Hematopoietic multipotent progenitor cell treated with erythropoietin and hydrocortisone succinate and interleukin-3 and kit ligand, for 17 days (in vitro differentiated cells): Measurements from ENCODE around the gene EXOC6.
"Not testable (repeated sequence)": the region's sequence is repeated elsewhere in the genome, so short reads cannot be mapped to it uniquely, and the experiment has no call there.

Source experiments
- DNase-seq: peaks from one replicate; pipeline ENCODE4 v3.0.0-alpha.2; 2015; ENCODE audit warnings: low spot score

Gene EXOC6

DNA sequence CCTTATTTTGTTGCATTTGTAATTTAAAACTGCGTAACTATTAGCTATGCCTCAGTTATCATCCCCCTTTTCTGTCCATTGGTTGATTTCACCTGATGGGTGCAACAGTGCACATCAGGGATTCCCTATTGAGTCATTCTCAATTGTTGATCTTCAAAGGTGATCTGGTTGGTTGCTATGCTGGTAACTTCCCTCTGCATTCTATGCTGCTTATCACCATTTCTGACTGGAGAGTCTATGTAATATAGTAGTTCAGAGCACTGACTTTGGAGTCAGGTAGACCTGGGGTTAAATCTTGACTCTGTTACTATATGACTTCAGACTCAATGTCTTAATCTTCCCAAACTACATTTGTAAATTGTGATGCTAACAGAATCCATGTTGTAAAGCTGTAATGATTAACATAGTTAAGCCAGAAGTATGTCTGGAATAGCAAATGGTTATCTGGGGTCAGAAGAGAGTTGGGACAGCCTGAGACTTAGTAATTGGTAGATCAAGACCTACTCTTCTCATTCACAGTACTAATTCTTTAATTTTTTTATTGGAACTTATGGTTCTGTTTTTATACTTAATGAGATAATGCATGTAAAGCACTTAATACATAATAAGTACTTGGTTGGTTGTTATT lies 38.1 kb downstream of the EXOC6 start:
- no peak for DNase-seq

DNA sequence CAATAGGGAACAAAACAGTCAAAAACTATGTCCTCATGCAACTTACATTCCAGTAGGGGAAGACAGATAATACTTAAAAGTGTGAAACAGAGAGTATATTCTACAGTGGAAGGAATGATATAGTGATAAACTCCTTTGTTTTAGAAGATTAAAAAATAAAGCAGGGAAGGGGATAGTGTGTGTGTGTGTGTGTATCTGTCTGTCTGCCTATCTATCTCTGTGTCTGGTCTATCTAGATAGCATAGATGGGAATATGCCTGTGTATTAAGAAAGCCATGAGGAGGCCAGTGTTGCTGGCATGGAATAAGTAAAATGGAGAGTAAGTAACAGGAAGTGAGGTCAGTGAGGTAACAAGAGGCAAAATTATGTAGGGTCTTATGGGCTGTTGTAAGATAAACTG lies 42.2 kb downstream of the EXOC6 start:
- DNase-seq = no peak

DNA sequence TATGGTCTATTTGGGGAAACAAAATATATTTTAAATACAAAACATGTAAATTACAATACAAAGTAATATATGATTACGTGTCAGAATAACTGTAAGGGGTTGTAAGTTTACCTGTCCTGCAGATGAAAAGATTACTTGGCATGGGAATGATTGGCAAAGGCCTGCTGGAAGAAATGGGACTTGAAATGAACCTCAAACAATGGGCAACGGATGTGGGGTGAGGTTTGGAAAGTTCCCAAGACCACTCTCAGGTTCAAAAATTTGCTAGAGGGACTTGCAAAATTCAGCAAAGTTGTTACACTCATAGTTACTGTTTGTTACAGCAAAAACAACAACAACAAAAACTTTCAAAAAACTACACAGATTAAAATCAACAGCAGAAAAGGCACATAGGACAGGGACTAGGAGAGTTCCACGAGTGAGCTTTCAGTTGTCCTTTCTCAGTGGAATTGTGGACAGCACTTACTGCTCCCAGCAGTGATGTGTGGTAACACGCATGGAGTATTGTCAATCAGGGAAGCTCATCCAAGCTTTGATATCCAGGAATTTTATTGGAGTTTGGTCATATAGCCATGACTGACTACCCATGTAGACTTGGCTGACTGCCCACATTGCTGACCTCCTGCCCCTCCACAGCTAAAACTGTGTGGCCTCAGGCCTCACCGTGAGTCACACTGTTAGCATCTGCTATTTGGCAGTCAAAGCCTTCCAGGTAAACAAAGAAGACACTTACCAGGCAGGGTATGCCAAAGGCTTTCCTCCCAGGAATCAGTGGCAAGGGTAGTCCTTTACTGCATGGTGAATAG lies 43.8 kb downstream of the EXOC6 start:
- DNase-seq = no peak

DNA sequence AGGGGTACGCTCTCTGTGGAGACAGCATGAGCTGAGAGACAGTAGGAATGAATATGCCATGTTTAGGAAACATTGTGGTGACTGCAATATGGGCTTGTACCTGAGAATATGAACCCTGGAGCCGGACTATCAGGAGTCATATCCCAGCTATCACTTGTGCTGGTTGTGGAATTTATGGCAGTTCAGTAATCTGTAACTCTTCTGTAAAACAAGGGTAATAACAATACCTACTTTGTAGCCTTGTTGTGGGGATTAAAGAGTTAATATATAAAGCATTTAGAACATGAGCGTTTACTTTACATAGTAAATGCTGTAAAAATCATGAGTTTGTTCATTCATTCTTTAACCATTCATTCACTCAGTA lies 44.4 kb downstream of the EXOC6 start:
- DNase-seq = no peak

DNA sequence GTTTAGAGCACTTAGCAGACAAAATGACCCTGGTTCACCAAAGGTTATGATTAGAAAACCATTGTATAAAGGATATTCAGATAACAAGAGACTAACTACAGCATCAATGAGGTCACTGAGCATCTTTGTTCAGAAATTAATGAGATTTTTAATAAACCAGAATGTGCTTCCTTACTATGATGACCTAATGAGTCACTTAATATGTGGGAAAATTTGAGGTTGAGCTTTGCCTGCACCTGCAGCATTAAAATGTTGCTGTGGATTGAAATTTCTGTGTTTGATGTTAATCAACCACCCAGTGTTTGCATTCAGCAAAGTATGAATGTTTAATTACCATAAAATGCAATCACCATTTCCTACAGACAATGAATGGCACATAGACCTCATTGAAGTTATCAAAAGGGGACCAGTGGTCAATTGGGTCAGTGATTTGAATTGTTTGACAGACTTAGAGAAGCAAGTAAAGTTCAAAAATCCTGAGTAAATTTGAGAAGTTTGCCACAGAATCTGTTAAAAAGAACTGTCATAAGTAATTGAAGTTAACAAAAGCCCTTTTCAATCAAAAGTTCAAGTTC lies 45.8 kb downstream of the EXOC6 start:
- DNase-seq = no peak

DNA sequence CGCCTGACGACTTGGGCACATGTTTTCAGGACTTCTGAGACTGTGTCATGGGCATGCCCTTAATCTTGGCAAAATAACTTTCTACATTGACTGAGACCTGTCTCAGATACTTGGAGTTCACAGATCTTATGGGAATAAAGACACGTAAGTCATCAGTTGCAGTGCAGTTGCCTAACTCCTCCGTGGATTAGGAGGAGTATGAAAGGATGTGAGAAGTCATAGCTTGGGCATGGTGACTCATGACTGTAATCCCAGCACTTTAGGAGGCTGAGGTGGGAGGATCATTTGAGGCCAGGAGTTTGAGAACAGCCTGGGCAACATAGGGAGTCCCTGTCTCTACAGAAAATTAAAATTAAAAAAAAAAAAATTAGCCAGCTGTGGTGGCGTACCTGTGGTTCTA lies 49.6 kb downstream of the EXOC6 start:
- no peak for DNase-seq

DNA sequence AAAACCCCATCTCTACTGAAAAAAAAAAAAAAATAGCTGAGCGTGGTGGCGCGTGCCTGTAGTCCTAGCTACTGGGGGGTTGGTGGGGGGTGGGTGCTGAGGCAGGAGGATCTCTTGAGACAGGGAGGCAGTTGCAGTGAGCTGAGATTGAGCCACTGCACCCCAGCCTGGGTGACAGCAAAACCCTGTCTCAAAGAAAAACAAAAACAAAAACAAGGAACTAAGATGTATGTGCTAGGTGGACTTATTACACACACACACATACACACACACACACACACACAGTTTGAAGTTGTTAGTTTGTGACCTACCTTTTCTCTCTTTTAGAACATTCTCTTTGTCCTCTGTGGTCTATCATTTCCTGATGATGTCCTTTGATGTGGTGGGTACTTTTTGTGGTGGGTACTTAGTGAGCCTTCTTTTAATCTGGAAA lies 53.5 kb downstream of the EXOC6 start:
- DNase-seq = no peak

DNA sequence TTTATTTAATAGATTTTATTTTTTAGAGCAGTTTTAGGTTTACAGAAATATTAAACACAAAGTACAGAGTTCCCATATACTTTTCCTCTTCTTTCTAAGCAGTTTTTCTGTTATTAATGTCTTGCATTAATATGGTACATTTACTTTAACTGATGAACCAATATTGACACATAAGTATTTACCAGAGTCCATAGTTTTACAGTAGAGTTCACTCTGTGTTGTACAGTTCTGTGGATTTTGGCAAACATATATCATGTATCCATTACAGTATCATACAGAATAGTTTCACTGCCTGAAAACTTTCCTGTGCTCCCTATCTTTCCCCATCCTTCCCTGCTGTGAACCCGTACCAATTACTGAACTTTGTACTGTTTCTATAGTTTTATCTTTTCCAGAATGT lies 55.3 kb downstream of the EXOC6 start:
- DNase-seq = no peak

DNA sequence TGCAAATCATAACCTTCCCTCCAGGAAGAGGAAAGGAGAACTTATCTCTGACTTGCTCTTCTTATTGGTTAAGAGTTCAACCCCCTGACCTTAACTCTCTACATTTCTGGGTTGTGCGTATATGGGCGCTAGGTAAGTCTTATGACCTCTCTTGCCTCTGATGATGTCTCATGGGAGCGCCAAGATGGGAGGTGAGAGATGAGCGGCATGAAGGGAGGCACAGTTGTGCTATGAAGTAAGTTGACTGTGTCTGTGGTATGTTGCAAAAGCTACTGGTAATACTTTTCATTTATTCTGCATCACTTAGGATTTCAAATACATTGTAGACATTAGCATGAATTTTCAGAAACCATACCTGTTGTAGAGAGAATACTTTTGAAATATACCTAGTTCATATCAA lies 59.0 kb downstream of the EXOC6 start:
- no peak for DNase-seq

DNA sequence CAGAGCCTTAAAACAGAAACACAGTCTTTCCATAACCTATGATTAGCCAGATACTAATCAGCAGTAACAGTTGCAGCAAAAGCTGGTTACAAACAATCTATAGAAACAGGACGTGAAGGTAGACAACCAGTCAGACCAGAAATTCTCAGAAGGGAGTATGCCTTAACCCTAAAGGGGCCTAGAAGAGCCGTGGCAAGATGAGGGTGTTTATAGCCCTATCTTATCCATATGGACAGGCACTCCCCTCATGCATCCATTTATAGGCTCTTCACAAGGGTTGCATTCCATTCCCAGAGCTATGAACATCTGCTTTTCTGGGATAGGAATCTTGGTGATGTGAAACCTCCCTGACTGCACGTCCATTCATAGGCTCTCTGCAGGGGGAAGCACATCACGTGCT lies 64.3 kb downstream of the EXOC6 start:
- DNase-seq = not testable (repeated sequence)

DNA sequence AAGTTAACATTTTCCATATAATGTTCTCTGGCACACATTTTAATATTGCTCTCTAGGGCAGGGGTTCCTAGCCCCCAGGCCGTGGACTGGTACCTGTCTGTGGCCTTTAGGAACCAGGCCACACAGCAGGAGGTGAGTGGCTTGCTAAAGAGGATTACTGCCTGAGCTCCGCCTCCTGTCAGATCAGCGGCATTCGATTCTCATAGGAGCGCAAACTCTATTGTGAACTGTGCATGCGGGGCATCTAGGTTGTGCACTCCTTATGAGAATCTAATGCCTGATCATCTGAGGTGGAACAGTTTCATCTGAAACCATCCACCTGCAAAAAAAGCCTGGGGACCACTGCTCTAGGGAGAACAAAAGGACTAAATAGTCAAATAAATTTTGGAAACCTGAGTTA lies 65.7 kb downstream of the EXOC6 start:
- DNase-seq = no peak

DNA sequence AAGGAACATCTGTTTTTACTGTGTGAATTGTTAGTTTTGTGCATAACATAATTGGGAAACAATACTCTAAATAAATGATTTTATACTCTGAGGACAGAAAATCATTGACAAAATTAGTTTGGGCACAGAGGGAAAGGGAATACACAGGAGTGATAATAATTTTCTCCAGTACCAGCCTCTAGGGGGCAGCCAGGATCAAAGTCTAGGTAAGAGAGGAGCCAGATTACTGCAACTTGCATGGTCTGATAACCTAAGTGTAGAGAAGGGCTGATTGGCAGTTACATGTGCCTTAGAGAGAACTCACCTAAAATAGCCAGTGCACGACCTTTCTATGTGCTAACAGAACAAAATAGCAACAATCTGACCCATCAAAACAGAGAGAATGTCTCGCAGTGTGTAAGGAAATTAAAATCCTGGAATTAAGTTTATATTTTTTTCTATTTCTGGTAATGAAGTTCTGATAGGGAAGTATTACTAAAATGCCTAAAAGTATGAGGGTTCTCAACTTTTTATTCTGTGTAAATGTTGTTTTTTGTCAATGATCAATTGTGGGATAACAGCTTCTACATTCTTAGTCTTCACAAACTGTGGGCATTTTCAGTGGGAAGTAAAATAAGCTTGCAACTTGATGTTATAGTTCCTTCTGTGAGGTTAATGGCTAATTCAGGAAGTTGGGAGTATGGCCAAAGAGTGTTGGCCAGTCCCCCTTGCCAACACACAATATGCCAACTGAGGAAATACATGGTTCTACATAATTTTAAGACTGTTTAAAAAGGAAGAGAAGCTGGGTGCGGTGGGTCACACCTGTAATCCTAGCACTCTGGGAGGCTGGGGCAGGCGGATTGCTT lies 66.4 kb downstream of the EXOC6 start:
- peak; percentile 77 for DNase-seq

DNA sequence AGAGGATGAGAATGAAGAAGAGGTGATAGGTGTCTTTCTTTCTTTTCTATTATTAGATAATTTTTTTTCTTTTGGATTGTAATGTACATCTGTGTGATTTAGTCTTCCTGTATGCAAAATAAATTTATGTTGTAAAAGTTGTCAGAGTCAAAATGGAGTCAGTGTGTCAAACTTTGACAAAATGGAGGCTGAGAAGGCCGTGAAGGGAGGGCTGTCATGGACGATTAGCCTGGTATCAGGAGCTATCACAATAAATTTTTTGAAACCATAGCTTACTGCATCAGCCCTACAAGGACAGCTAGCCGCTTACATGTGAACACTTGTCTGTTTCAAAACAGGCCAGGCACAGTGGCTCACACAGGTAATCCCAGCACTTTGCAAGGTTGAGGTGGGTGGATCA lies 67.6 kb downstream of the EXOC6 start:
- no peak for DNase-seq

DNA sequence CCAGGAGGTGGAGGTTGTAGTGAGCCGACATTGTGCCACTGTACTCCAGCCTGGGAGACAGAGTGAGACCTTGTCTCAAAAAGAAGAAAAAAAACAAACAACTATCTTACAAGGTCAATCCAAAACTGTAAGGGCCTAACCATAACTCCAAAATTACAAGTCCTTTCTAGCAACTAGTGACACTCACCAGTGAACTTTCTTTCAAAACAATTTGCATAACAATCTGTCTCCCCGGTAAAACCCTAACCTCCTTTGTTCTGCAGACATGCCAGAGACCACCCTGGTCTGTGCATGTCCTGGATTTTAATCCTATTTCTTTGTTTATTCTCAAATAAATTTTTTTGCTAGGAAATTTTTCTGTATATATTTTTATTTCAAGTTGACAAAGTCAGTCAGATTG lies 68.1 kb downstream of the EXOC6 start:
- no peak for DNase-seq

DNA sequence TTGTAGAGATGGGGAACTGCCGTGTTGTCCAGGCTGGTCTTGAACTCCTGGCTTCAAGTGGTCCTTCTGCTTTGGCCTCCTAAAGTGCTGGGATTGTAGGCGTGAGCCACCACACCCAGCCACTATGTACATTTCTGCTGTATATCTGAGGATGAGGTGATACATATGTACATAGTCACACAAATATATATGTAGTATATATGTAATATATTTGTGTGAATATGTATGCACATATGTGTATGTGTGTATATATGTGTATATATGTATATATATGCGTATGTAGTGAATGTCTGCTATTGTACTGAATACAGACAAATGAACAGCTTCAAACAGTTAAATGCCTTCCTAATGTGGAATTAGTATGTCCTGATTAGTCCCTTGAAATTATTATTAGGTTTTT lies 70.3 kb downstream of the EXOC6 start:
- DNase-seq = no peak

DNA sequence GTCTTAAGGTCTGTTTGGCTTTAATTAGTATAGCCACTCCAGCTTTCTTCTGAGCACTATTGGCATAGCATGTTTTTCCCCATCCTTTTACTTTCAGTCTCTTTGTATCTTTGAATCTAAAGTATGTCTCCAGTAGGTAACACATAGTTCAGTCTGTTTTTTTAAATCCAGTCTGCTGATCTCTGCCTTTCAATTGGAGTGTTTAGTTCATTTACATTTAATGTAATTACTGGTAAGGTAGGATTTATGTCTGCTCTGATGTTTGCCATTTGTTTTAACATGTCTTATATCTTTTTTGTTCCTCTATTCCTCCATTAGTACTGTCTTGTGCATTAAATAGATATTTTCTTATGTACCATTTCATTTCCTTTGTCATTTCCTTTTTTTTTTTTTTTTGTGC lies 72.5 kb downstream of the EXOC6 start:
- DNase-seq = no peak

DNA sequence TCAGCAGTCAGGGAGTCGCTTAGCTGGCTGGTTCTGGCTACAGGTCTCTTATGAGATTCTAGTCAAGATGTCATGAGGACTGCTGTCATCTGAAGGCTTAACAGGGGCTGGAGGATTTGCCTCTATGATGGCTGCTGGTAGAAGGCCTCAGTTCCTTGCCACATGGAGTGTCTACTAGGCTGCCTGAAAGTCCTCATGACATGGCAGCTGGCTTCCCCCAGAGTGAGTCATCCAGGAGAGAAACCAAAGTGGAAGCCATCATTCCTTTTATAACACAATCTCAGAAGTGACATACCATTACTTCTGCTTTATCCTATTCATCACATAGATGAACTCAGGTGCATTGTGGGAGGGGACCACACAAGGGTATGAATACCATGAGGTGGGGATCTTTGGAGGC lies 75.1 kb downstream of the EXOC6 start:
- no peak for DNase-seq

DNA sequence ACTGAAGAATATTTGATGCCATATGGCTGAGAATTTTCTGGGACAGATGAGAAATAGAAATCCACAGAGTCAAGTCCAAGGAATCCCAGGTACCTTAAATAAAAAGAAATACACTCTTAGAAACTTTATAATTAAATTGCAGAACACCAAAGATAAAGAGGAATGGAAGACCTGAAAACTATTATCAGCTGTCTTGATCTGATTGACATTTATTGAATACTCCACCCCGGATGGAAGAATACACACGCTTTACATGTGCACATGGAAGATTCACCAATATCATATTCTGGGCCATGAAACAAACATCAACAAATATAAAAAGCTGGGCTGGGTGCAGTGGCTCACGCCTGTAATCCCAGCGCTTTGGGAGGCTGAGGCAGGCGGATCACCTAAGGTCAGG lies 81.6 kb downstream of the EXOC6 start:
- DNase-seq = no peak

DNA sequence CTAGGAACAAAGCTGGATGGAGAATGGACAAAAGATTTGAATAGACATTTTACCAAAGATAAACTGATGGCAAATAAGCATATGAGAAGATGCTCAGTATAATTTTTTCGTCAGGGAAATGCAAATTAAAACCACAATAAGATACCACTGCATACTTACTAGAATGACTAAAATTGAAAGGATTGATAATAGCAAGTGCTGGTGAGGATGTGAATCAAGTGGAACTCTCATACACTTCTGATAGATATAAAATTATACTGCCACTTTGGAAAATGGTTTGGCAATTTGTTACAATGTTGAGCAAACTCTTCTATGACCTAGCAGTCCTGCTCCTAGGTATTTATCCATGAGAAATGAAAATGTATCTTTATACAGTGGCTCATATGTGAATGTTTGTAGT lies 83.3 kb downstream of the EXOC6 start:
- no peak for DNase-seq

DNA sequence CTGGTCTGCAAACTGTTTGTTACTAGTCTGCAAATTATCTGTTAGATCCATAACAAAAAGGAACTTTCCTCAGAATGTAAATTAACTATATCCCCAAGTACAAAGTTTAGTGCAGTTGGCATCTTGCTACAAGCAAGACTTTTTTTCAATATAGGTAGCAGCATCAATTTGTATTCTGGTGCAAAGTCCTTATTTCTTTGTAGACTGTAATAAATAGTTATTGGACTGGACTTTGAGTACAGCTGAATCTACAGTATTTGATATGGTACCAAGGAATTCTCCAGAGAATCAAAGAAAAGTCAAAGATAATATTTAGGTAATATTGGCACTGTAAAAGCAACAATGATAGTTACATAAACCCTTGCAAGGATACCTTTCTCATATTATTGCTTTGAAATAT lies 89.6 kb downstream of the EXOC6 start:
- DNase-seq = no peak

DNA sequence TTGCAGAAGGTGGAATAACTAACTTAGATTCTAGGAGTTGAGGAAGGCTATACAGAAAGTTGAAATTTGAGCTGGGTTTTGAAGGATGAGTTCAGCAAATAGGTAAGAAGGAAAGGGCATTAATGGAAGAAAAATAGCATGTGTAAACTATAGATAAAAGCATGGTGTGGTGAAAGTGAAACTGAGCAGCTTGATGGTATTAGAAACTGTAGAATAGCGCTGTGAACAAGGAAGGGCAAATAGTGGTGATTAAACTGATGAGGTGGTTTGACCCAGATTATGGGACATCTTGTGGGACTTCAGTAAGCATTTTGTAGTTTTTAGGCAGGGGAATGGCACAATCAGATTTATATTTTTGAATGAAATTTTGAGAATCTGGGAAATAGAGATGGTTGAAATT lies 90.5 kb downstream of the EXOC6 start:
- no peak for DNase-seq

DNA sequence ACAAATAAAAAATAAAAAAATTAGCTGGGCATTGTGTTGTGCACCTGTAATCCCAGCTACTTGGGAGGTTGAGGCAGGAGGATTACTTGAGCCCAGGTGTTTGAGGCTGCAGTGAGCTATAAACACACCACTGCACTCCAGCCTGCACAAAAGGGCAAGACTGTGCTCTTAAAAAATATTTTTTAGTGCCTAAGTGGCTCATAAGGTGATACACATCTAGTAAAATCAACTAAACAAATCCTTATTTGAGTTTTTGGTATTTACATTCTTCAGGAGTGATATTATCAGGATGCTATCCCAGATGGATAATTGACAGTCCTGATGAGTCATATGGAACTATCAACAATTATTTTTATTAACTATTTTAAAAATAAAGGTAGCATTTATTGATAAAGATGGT lies 93.9 kb downstream of the EXOC6 start:
- no peak for DNase-seq

DNA sequence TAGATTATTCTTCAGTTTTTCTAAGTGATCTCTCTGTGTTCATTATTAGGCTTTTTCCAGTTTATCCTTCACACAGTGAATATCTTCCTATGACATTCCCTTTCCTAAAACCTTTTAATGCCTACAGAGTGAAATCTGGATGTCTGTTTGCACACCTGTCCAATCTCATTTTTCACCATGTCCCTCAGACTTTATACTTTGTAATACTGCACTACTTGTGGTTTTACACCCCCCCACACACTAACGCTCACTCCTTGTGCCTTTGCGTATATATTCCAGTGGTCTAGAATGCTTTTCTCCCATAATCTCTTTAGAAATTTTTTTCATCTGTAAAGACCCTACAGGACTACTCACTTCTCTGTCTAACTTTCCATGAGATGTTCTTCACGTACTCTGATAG lies 98.2 kb downstream of the EXOC6 start:
- no peak for DNase-seq
